HCT116 (cell line): ENCODE results near the gene FBXO47. TPM values are rescaled to one million over a fixed set of nuclear protein-coding genes. Genes with fewer than 3 reads are reported as not detected.

Experiments used
- ATAC-seq: fragments of 200-7000 bp; cut with Tn5 transposase; 2 replicates; pipeline ENCODE4 v1.9.1; 2020; ENCODE audit warnings: mild to moderate bottlenecking, moderate library complexity
- BruUV-seq: library from RNA; stranded (reverse); fragments of 400-500 nt; replicated peaks from 2 replicates; lab custom pipeline; 2021; lab: Mats Ljungman, UMichigan
- CTCF ChIA-PET: fragments of 300-600 bp; sonication (Branson Sonifier 250); formaldehyde crosslinking; loops from one replicate; lab custom pipeline; 2021; ENCODE audit warnings: antibody characterized with exemption; lab: Charles Lee
- POLR2A ChIA-PET: fragments of 300-600, 350-600 bp; sonication (Branson Sonifier 250); formaldehyde crosslinking; loops from one replicate; lab custom pipeline; 2021; ENCODE audit warnings: antibody characterized with exemption; lab: Charles Lee
- RAD21 ChIA-PET, 2 experiments: fragments of 300-600 bp; sonication (Branson Sonifier 250); formaldehyde crosslinking; loops; one replicate each; lab custom pipeline; 2023; ENCODE audit warnings: low total read pairs in 2 of 2; ENCODE audit not compliant: uncharacterized antibody in 2 of 2, unreplicated experiment in 2 of 2, low non-redundant PET in 1 of 2; lab: Charles Lee
- DNase-seq: peaks from one replicate; pipeline ENCODE4 v3.0.0-alpha.2; 2010; ENCODE audit warnings: low read depth, low spot score
- H2AFZ ChIP-seq: fragments of 200-600 bp; shearing (Covaris generic), sonication (generic); 2 replicates; pipeline ENCODE4 v1.6.1; 2017; ENCODE audit warnings: low read depth, mixed run types, mixed read lengths, antibody characterized with exemption, low read length; ENCODE audit not compliant: poor library complexity, severe bottlenecking
- H3K27ac ChIP-seq: 2 replicates; pipeline ENCODE4 v1.5.1; 2012; ENCODE audit warnings: low read depth, low read length
- H3K27me3 ChIP-seq: fragments of 200-600 bp; sonication (generic); 2 replicates; pipeline ENCODE4 v1.6.1; 2016; ENCODE audit warnings: mixed run types, low read length, mixed read lengths; ENCODE audit not compliant: insufficient read depth
- H3K36me3 ChIP-seq, 2 experiments: fragments of 200-500 bp in 1 of 2; fragments of 200-600 bp in 1 of 2; sonication (Bioruptor generic) in 1 of 2; sonication (generic) in 1 of 2; 2 replicates each; pipeline versions ENCODE4 v1.5.1 to v1.6.1; 2014 to 2016; ENCODE audit warnings: low read length in 2 of 2, inconsistent platforms in 1 of 2, mixed read lengths in 1 of 2, mixed run types in 1 of 2; ENCODE audit not compliant: insufficient read depth in 2 of 2, control insufficient read depth in 1 of 2
- H3K4me1 ChIP-seq, 2 experiments: fragments of 200-600 bp in 1 of 2; sonication (generic) in 1 of 2; 2 replicates each; pipeline versions ENCODE4 v1.5.1 to v1.6.1; 2012 to 2017; ENCODE audit warnings: low read length in 2 of 2, inconsistent platforms in 1 of 2, mild to moderate bottlenecking in 1 of 2, mixed read lengths in 1 of 2, mixed run types in 1 of 2, moderate library complexity in 1 of 2; ENCODE audit not compliant: insufficient read depth in 2 of 2, control insufficient read depth in 1 of 2
- H3K4me2 ChIP-seq: fragments of 200-600 bp; sonication (generic); 2 replicates; pipeline ENCODE4 v1.6.1; 2017; ENCODE audit warnings: mixed run types, low read length, mixed read lengths
- H3K4me3 ChIP-seq, 2 experiments: fragments of 200-600 bp in 1 of 2; sonication (generic) in 1 of 2; replicated peaks in 1 of 2; 2 replicates each; pipeline ENCODE4 v1.5.1; 2011 to 2016; ENCODE audit warnings: low read length in 2 of 2, control low read depth in 1 of 2, low read depth in 1 of 2, mild to moderate bottlenecking in 1 of 2, mixed read lengths in 1 of 2, mixed run types in 1 of 2
- H3K79me2 ChIP-seq: fragments of 200-600 bp; sonication (generic); 2 replicates; pipeline ENCODE4 v1.6.1; 2017; ENCODE audit warnings: mild to moderate bottlenecking, mixed run types, low read length, moderate library complexity, mixed read lengths; ENCODE audit not compliant: insufficient read depth
- H3K9ac ChIP-seq: fragments of 200-600 bp; sonication (generic); 2 replicates; pipeline ENCODE4 v1.6.1; 2016; ENCODE audit warnings: low read length, mixed read lengths
- H3K9me2 ChIP-seq: fragments of 200-600 bp; sonication (generic), shearing (Covaris generic); 2 replicates; pipeline ENCODE4 v1.6.1; 2017; ENCODE audit warnings: mixed run types, mild to moderate bottlenecking, moderate library complexity; ENCODE audit not compliant: insufficient read depth
- H3K9me3 ChIP-seq, 2 experiments: fragments of 200-500 bp in 1 of 2; fragments of 200-600 bp in 1 of 2; sonication (Bioruptor generic) in 1 of 2; sonication (generic) in 1 of 2; 2 replicates each; pipeline ENCODE4 v1.6.1; 2014 to 2017; ENCODE audit warnings: low read length in 2 of 2, mixed read lengths in 2 of 2, inconsistent platforms in 1 of 2, low read depth in 1 of 2, mild to moderate bottlenecking in 1 of 2, mixed run types in 1 of 2, moderate library complexity in 1 of 2; ENCODE audit not compliant: control insufficient read depth in 1 of 2, insufficient read depth in 1 of 2
- H4K20me1 ChIP-seq: fragments of 200-600 bp; sonication (generic), shearing (Covaris generic); 2 replicates; pipeline ENCODE4 v1.6.1; 2017; ENCODE audit warnings: mixed run types, mild to moderate bottlenecking, moderate library complexity; ENCODE audit not compliant: insufficient read depth
- CBX3 ChIP-seq: IDR thresholded peaks from 2 replicates; pipeline ENCODE4 v1.6.1; 2012; ENCODE audit warnings: low read depth
- CTCF ChIP-seq, 3 experiments: fragments of 200-600 bp in 1 of 3; sonication (generic) in 1 of 3; IDR thresholded peaks in 2 of 3; conservative IDR thresholded peaks in 1 of 3; 2 replicates each; pipeline ENCODE4 v1.5.1; 2012 to 2017; ENCODE audit warnings: low read depth in 2 of 3, low read length in 2 of 3, antibody characterized with exemption in 1 of 3, borderline replicate concordance in 1 of 3, control low read depth in 1 of 3, mild to moderate bottlenecking in 1 of 3, mixed read lengths in 1 of 3, mixed run types in 1 of 3, moderate library complexity in 1 of 3; ENCODE audit not compliant: insufficient read depth in 1 of 3
- REST ChIP-seq: IDR thresholded peaks from 2 replicates; pipeline ENCODE4 v1.6.1; 2012; ENCODE audit warnings: low read depth
- intact Hi-C: fragments of 100-400 bp; cut with micrococcal nuclease; formaldehyde crosslinking; loops from 2 replicates; pipeline ENCODE4 v1.10.0; 2022
- total RNA-seq: library from RNA; stranded (reverse); gene quantifications from one replicate; pipeline ENCODE4 v1.2.1, GENCODE V29; 2021; ENCODE audit not compliant: unreplicated experiment

Gene FBXO47
- total RNA-seq, 1 experiment from 2014 or later: not detected

DNA sequence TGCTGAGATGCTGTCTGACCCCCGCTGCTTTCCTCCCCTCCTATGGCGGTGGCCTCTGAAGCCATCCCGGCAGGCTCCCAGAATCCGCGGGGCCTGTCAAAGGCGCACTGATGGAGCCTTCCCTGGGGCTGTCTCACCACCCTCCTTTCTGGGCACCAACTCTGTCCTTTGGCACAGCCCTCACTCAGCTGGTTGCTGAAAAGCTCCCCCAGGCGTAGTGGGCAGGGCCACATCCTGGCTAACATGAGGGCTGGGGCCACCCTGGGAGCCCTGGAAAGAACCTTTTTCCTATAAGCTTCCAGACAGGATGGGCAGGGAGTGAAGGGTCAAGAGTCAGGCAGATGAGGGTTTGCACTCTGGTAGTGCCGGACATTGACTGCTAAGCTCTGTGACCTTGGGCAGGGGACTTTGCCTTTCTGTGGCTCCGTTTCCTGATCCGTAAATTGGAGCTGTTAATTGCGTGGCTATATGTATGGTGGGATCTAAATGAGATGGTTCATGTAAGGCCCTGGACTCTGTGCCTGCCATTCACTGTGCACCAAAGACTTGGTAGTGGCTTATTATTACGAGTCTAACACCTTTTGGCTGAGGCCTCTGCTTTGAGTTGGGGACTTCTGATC lies 69.4 kb downstream of the FBXO47 start:
- Histone ChIP-seq H3K79me2 (peaks cover 3% of the 10 kb centered on the region; the same call in 1 of the 2 replicates), H4K20me1 (no peaks in the 10 kb centered on the region), H3K4me1 (no peaks in the 10 kb centered on the region), H3K9me3 (no peaks in the 10 kb centered on the region), H3K36me3 (peaks cover 23 to 25% of the 10 kb centered on the region in 2 experiments), H3K4me3 (no peak overlapping the region), H3K9ac (no peak overlapping the region), H3K9me2 (no peaks in the 10 kb centered on the region), H3K4me2 (no peak overlapping the region), H3K27me3 (no peaks in the 10 kb centered on the region), H3K27ac (no peak overlapping the region), H2AFZ (no peak overlapping the region)
- no peak for DNase-seq
- TF ChIP-seq REST (no peak), CBX3 (no peak), CTCF (IDR thresholded peaks at IDR 0.05 in 2 of 3, conservative IDR thresholded peaks at IDR 0.05 in 1 of 3; ENCODE audit: borderline replicate concordance in 1 of 3, insufficient read depth in 1 of 3, low read depth in 2 of 3, low read length in 2 of 3) (no peak)
- intact Hi-C loops: no loop called here
- ChIA-PET RAD21 (no interaction called here), POLR2A (no interaction called here), CTCF (no interaction called here)
- no TSS peak for BruUV-seq
- no peak for ATAC-seq
